HL-60 (cell line): ENCODE results near the gene ZNF200.

Experiments
- DNase-seq, 2 experiments: peaks; one replicate each; pipeline ENCODE4 v3.0.0-alpha.2; 2010 to 2020; ENCODE audit warnings: low read depth in 1 of 2, low spot score in 1 of 2
- H3K27ac ChIP-seq: fragments of 250-450 bp; sonication (Bioruptor Pico); replicated peaks from 2 replicates; pipeline ENCODE4 v1.5.1; 2020; ENCODE audit warnings: mild to moderate bottlenecking, moderate library complexity
- H3K27me3 ChIP-seq: fragments of 250-450 bp; sonication (Bioruptor Pico); 2 replicates; pipeline ENCODE4 v1.5.1; 2021; ENCODE audit warnings: mild to moderate bottlenecking, moderate library complexity; ENCODE audit not compliant: insufficient read depth, poor library complexity, severe bottlenecking
- H3K4me3 ChIP-seq: replicated peaks from 2 replicates; pipeline ENCODE4 v1.5.1; 2011; ENCODE audit warnings: mild to moderate bottlenecking, control low read depth, low read length; ENCODE audit not compliant: insufficient read depth
- CTCF ChIP-seq: IDR thresholded peaks from one replicate; pipeline ENCODE4 v1.5.1; 2011; ENCODE audit warnings: low read length, control low read depth, inconsistent platforms; ENCODE audit not compliant: insufficient read depth
- GABPA ChIP-seq: IDR thresholded peaks from 2 replicates; pipeline ENCODE4 v1.6.1; 2012; ENCODE audit warnings: low read depth
- POLR2AphosphoS5 ChIP-seq: IDR thresholded peaks from 2 replicates; pipeline ENCODE4 v1.6.1; 2012; ENCODE audit warnings: low read depth
- REST ChIP-seq: IDR thresholded peaks from 2 replicates; pipeline ENCODE4 v1.6.1; 2012; ENCODE audit warnings: low read depth; ENCODE audit not compliant: insufficient replicate concordance
- SPI1 ChIP-seq: IDR thresholded peaks from 2 replicates; pipeline ENCODE4 v1.6.1; 2012; ENCODE audit warnings: low read depth, mild to moderate bottlenecking, borderline replicate concordance

The ZNF200 gene

GRCh38 chr16:3249020-3249419 is 14.1 kb upstream of the ZNF200 start:
- Histone ChIP-seq H3K4me3 (no peak overlapping the region), H3K27ac (no peak overlapping the region), H3K27me3 (no peaks in the 10 kb centered on the region)
- TF ChIP-seq CTCF: no peak
- no peak for TF ChIP-seq POLR2AphosphoS5
- TF ChIP-seq GABPA: no peak
- TF ChIP-seq REST: no peak
- TF ChIP-seq SPI1: no peak
- no peak for DNase-seq

- no peaks in the 10 kb centered on the region for H3K27me3 ChIP-seq
- H3K27ac ChIP-seq: no peak overlapping the region
- no peak overlapping the region for H3K4me3 ChIP-seq
- no peak for DNase-seq
- no peak for TF ChIP-seq POLR2AphosphoS5
- no peak for TF ChIP-seq REST
- no peak for TF ChIP-seq CTCF
- no peak for TF ChIP-seq SPI1
- TF ChIP-seq GABPA: no peak
These were observed 13.6 kb upstream of the ZNF200 start for GRCh38 chr16:3248596-3248995.

- no peak for DNase-seq
- no peaks in the 10 kb centered on the region for H3K27me3 ChIP-seq
- H3K27ac ChIP-seq: no peak overlapping the region
- TF ChIP-seq POLR2AphosphoS5 (no peak), GABPA (no peak), CTCF (no peak), REST (no peak), SPI1 (no peak)
- no peak overlapping the region for H3K4me3 ChIP-seq
These were observed 11.9 kb upstream of the ZNF200 start for GRCh38 chr16:3246876-3247275.
